ENCODE results near the gene RXFP1. TPM values are rescaled to one million over a fixed set of nuclear protein-coding genes. Genes with fewer than 3 reads are reported as not detected.
A peak's percentile ranks its signal among the peaks of the same experiment; 100 is the strongest.
"Not testable (repeated sequence)": the region's sequence is repeated elsewhere in the genome, so short reads cannot be mapped to it uniquely, and the experiment has no call there.

RXFP1 gene
- total RNA-seq, 2 donors from 2014 or later, result 7.8 to 9.3 TPM

DNA sequence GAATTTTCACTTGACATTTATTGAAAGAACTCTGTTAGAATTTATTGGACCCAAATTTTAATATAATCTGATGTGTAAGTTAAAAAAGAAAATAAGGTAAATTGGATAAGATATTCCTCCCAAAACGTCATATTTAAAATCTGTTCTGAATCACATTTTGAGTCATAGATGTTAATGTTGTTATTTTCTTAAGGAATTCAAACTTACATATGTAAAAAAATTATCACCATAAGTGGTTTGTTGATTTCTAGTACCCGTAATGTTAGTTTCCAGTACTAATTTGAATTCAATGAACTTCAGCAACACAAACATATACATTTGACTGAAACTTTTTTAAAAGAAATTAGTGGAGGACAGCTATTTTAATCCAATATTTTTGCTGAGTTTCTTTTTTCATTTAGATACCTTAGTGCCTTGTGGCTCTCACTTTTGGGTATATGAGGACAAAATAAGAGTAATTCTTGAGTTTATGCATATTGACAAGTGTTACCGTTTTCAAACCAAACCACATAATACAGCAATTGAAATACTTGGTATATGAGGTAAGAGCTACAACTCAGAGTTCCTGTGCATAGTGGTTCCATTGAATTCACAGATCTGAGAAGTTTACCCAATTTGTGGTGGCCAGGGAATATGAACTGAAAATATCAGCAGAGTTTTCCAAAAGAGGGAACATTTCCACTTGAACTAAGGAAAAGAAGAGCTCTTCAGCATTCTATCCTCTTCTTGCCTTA is 78.2 kb downstream of the RXFP1 start:
- no peak for DNase-seq (ENCODE audit: low spot score)
- intact Hi-C loops (cut with DNase I), result no loop called here

DNA sequence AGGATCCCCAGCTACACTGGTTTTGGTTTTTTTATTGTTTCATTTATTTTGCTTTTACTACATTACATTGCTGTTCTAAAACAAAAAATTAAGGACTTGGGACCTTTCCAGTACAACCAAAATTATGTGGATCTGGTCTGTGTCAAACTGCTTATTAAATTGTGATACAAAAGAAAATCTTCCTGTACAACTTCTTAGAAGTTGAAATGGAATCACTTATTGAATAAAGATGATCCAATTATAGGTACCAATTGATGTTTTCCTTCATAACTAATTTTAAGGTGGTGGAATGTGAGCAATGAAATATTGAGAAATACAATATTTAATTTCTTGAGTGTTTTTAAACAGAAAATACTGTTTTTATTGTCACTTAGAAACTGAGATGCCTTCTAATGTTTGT is 82.7 kb downstream of the RXFP1 start:
- no peak for DNase-seq (ENCODE audit: low spot score)
- intact Hi-C loops (cut with DNase I), result no loop called here

DNA sequence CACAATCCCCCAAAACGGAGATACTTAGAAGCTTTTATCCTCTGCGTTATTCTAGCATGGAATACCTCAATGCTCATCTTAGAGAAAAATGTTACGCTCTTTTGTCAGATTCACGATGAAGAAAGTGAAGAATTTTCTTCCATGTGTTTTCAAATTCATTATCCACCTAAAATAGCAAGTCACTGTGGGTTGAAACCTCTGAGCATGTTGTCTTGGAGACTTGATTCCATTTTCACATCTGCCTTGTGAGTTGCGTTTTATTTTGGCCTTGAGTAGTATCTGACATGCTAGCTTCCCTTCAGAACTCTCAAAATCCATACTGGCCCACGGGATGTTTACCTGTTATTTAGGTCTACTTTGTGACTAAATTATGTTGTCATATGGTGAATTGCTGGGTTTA is 83.7 kb downstream of the RXFP1 start:
- DNase-seq (ENCODE audit: low spot score), result no peak
- intact Hi-C loops (cut with DNase I), result no loop called here

DNA sequence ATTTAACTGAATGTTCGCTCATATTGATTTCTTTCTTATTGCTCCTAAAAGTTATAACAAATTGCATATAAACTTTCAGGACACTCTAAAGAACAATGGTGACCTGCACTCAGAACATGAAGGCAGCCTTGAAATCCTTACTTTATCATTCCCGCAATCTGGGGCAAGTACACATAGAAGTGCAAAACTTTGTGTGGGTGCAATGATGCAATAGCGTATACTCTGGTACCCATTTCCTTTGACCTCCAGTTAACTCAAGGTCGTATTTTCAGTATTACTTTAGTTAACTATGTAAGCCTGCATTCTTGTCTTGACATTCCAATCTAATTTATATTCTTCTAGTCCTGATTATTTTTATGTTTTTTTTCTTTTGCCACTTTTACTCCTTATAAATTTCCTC is 85.3 kb downstream of the RXFP1 start:
- intact Hi-C loops (cut with DNase I), result no loop called here

DNA sequence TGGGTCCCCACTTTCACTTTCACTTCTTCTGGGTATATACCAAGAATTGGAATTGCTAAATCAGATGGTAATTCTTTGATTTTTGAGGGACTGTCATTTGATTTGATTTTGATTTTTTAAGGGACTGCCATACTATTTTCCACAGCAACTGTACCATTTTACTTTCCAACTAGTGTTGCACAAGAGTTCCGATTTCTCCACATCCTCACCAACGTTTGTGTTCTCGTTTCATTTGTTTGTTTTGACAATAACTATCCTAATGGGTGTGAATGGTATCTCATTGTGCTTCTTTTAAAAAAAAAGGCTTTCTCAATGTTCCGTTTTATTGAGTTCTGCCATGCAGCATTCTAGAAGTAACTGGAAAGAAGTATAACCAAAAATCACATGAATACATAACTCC is 87.4 kb downstream of the RXFP1 start:
- DNase-seq (ENCODE audit: low spot score), result no peak
- intact Hi-C loops (cut with DNase I), result no loop called here

More for the DNA sequence above, 85.3 kb downstream of the RXFP1 start:
- DNase-seq (ENCODE audit: low spot score), result no peak

DNA sequence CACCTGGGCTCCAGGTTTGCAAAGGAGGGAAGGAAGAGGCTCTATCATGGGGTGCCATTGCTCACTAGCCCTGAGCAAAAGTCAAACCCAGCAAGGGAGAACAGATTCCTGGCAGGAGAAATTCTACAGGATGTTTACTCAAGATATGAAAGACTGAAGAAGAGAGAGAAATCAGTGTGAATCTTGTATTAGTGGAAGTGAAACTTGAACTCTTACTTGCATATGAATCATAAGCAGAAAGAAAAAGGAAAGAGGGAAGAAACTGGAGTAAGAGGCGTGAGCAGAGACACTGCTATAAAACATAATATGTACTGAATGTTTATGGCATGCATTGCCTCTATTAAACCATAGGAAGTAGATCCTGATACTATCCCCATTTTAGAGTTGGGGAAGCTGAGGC is 89.1 kb downstream of the RXFP1 start:
- intact Hi-C loops (cut with DNase I), result no loop called here
- no peak for DNase-seq (ENCODE audit: low spot score)

DNA sequence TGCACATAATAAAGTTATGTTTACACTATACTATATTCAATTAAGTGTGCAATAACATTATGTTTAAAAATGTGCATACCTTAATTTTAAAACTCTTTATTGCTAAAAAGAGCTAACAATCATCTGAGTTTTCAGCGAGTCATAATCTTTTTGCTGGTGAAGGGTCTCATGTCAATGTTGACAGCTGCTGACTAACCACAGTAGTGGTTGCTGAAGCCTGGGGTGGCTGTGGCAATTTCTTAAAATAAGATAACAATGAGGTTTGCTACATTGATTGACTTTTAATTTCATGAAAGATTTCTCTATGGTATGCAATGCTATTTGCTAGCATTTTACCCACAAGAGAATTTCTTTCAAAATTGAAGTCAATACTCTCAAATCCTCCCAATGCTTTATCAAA is 91.4 kb downstream of the RXFP1 start:
- intact Hi-C loops (cut with DNase I), result no loop called here
- DNase-seq (ENCODE audit: low spot score), result no peak

DNA sequence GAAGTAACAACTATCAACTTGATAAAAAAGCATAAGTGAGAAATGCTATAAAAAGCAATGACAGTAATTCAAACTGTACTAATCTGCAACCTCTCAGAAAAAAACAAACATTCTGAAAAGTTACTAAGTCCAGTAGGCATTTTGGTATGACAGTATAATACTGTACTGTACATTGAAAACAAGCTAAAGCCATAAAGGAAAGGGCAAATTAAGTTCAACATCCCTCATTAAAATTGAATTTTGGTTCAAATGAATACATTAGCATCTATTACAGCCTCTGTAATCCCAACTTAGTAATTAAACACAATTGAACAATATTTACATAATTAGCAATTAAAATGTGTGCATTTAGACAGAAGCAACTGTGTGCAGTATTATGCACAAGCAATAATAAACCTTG is 96.3 kb downstream of the RXFP1 start:
- intact Hi-C loops (cut with DNase I), result no loop called here

DNA sequence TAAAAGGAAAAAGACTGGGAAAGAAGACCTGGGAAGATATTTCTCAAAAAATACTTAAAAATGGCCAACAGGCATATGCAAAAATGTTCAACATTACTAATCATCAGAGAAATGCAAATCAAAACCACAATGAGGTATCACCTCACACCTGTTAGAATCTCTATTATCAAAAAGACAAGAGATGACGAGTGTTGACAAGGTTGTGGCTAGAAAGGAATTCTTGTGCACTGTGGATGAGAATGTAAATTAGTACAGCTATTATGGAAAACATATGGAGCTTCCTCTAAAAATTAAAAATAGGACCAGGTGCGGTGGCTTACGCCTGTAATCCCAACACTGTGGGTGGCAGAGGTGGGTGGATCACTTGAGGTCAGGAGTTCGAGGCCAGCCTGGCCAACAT is 100.0 kb downstream of the RXFP1 start:
- intact Hi-C loops (cut with DNase I), result loop anchor here in 1 of 2 donors (5.0 kb wide), 1 partner anchor 369 kb away; no protein-coding TSS in a partner anchor
- no peak for DNase-seq (ENCODE audit: low spot score)

More for the DNA sequence above, 96.3 kb downstream of the RXFP1 start:
- DNase-seq (ENCODE audit: low spot score), result no peak

DNA sequence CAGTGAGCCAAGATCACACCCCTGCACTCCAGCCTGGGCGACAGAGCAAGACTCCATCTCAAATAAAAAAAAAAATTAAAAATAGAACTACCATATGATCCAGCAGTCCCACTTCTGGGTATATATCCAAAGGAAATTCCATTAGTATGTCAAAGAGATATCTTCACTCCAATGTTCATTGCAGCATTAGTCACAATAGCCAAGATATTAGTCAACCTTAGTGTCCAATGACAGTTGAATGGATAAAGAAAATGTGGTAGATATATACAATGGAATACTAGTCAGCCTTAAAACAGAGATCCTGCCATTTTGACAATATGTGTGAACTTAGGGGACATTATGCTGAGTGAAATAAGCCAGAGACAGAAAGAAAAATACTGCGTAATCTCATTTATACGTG is 100.6 kb downstream of the RXFP1 start:
- intact Hi-C loops (cut with DNase I), result loop anchor here in 1 of 2 donors (5.0 kb wide), 1 partner anchor 370 kb away; no protein-coding TSS in a partner anchor

DNA sequence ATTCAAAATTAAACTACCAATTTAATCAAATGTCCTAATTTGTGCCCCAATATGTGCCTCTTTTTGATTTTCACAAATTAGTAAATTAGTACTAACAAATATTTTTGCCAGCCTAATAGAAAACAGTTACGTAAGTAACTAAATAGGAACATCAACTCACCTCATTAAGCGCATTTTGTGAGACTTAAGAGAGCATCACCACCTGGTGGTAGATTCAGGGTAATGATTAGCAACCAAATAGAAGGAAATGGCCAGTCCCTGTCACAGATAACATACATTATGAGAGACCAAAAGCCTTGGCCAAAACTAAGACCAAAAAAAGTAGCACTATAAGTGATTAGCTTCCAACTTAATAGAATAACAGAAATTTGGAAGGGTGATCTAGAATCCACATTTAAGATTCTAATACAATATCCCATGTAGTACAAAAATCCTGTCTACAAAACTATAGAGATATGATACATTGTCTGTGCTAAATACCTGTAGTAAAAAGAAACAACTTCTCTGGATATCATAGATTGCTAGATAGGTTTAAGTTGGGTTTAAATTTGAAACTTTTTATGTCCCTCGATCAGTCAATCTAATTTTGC is 103.3 kb downstream of the RXFP1 start:
- no peak for DNase-seq (ENCODE audit: low spot score)

More for the DNA sequence above, 100.6 kb downstream of the RXFP1 start:
- DNase-seq (ENCODE audit: low spot score), result no peak

DNA sequence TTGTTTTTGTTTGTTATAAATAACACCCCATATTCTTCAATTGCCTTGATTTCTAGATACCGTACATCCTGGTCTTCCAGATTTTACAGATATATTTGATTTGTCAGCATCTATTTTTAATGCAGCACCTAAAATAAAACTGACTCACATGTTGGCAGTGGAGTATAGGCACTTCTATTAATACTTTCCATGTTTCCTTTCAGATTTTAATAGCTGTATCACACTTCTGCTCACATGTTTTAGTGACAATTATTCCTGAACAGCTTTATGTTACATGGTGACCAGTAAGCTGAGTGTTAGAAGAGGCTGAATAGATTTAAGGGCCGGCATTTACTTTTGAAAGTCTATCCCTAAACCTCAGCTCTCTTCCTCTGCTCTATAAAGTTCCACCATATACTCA is 103.9 kb downstream of the RXFP1 start:
- no peak for DNase-seq (ENCODE audit: low spot score)
- intact Hi-C loops (cut with DNase I), result loop anchor here in 1 of 2 donors (5.0 kb wide), 1 partner anchor 368 kb away; no protein-coding TSS in a partner anchor

More for the DNA sequence above, 103.3 kb downstream of the RXFP1 start:
- intact Hi-C loops (cut with DNase I), result loop anchor here (5.0 kb wide), 2 partner anchors 368 to 373 kb away; no protein-coding TSS in a partner anchor

DNA sequence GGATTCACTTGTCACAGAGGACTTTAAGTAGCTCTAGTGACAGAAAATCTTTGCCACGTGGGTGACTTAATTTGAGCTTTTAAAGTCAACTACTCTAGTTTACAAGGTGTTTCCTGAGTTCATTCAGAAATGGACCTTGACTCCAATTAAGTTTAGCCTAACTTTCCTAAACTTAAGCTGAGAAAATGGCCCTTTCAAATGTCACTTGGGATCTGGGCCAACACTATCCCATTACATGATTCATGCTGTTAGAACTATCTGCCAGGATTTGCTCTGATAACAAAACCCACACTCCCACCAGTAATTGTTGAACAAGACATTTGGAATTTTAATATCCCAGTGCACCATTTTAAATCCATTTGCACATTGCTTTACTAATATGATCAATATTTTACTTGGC is 109.2 kb downstream of the RXFP1 start:
- DNase-seq (ENCODE audit: low spot score), result no peak
- intact Hi-C loops (cut with DNase I), result no loop called here

DNA sequence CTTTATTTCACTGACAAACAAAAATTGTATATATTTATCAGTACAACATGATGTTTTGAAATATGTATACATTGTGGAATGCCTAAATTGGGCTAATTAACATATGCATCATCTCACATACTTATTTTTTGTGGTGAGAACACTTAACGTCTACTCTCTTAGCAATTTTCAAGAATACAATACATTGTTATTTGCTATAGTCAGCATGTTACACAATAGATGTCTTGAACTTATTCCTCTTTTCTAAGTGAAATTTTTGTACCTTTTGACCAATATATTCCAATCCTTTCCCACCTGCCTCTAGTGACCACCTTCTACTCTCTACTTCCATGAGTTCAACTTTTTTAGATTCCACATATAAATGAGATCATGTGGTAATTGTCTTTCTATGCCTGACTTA is 114.9 kb downstream of the RXFP1 start:
- no peak for DNase-seq (ENCODE audit: low spot score)
- intact Hi-C loops (cut with DNase I), result no loop called here

DNA sequence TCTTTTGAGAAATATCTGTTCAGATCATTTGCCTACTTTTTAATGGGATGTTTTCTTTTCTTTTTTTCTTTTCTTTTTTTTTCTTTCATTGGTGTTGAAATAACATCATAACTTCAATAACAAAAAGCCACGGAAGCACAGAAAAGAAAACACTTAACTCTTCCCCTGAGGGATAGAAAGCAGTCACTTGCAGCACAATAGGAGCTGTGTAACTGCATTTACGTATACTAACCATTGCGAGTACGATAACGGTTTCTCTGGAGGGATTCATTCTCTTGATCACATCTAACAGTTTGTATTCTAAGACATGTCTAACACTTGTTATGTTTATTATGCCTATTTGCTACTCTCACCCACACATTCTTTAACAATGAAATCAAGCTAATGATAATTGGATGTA is 122.7 kb downstream of the RXFP1 start:
- DNase-seq (ENCODE audit: low spot score), result no peak

DNA sequence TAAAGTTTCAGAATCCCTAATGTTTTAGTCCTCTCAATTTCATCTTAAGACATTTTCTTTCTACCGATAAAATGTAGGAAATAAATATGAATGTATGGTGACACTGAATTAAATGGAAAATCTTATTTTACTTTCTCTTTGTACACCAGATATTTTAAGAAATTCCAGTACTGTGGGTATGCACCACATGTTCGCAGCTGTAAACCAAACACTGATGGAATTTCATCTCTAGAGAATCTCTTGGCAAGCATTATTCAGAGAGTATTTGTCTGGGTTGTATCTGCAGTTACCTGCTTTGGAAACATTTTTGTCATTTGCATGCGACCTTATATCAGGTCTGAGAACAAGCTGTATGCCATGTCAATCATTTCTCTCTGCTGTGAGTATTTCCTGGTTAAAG is 123.1 kb downstream of the RXFP1 start:
- no peak for DNase-seq (ENCODE audit: low spot score)
- intact Hi-C loops (cut with DNase I), result no loop called here

More for the DNA sequence above, 122.7 kb downstream of the RXFP1 start:
- intact Hi-C loops (cut with DNase I), result no loop called here

DNA sequence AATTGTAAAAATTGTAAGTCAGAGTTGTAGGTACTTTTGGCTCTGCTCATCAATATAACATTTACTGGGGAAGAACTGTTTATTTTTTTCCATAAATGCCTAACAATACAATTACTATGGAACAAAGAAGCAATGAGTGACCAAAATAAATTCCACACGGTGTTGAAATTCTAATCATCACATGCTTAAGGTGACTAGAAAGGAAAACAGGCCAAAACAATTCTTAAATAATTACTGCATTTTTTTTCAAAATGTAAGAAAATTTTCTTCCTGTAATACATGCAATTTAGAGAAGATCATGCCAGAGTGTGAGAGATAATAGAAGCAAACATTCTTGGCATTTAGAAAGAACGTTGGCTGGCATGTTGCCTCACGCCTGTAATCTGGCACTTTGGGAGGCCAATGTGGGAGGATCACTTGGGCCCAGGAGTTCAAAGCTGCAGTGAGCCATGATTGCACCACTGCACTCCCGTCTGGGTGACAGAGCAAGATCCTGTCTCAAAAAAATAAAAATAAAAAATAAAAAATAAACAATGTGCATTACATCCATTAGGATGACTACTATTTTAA is 127.5 kb downstream of the RXFP1 start:
- no peak for DNase-seq (ENCODE audit: low spot score)
- intact Hi-C loops (cut with DNase I), result no loop called here

DNA sequence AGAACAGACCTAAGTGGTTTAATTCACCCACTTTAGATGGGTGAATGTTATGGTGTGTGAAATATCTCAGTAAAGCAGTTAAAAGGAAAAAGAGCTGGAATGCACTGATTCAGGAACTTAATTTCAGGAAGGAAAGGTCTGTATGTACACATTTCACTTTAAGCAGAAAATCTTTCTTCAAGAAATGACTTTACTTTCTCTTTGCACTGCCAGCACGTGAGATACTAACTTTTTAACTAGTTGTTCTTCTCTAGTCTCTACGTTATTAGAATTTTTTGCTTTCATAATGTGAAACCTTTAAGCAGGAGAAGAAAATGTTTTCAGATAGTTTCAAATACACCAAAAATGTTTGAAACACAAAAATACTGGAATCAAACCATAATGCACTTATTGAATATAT is 131.2 kb downstream of the RXFP1 start:
- no peak for DNase-seq (ENCODE audit: low spot score)
- intact Hi-C loops (cut with DNase I), result no loop called here

DNA sequence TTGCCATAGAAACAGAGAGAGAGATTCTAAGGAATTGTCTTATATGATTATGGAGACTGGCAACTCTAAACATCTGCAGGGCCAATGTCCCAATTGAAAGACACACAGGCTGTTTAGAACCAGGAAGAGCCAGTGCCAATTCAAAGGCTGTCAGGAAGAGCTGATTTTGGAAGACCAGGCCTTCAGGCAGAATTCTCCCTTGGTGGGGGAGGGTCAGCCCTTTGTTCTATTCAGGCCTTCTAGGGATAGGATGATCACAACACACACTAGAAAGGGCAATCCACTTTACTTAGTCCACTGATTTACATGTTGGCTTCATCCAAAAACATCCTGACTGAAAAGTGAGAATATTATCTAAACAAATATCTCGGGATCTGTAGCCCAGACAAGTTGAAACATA is 134.8 kb downstream of the RXFP1 start:
- no peak for DNase-seq (ENCODE audit: low spot score)
- intact Hi-C loops (cut with DNase I), result no loop called here

DNA sequence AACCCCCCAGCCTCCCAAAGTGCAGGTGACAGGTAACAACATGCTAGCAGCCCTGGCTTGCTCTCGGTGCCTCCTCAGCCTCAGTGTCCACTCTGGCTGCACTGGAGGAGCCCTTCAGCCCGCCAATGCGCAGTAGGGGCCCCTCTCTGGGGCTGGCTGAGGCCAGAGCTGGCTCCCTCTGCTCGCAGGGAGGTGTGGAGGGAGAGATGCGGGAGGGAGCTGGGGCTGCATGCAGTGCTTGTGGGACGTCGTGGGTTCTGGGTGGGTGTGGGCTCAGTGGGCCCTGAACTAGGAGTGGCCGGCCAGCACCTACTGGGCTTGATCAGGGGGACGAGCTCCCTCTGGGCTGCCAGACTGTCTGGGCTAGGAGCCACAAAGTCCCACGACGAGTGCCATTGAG is 135.6 kb downstream of the RXFP1 start:
- peak; percentile 68 for DNase-seq (ENCODE audit: low spot score)
- intact Hi-C loops (cut with DNase I), result no loop called here

DNA sequence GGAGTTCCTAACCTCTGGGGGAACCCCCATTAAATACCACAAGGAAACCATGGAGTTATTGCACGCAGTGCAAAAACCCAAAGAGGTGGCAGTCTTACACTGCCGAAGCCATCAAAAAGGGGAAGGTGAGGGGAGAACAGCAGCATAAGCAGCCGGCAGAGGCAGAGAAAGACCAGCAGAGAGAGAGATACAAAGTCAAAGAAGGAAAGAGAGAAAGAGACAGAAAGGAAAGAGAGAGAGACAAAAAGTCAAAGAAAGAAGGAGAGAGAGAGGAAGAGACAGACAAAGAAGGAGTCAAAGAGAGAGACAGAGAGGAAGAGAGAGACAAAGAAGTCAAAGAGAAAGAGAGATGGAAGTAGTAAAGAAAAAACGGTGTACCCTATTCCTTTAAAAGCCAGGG is 141.6 kb downstream of the RXFP1 start:
- DNase-seq (ENCODE audit: low spot score); intact Hi-C loops (cut with DNase I): not testable (repeated sequence)
